GM04503 (cell line): ENCODE results near the gene ZNF444.
"Not testable (repeated sequence)": the region's sequence is repeated elsewhere in the genome, so short reads cannot be mapped to it uniquely, and the experiment has no call there.

ENCODE experiments used
- DNase-seq: peaks from one replicate; pipeline ENCODE4 v3.0.0-alpha.2; 2012; ENCODE audit warnings: low read depth

Gene ZNF444

GRCh38 chr19:56140583-56141416 is at the start of gene ZNF444:
ZNF444 (plus strand) TSS chr19:56141287; CDS start chr19:56146912, 5,625 bp downstream.
- DNase-seq: peak; percentile 98

- no peak for DNase-seq
These were observed 49.1 kb upstream of the ZNF444 start for GRCh38 chr19:56091751-56092546.

- DNase-seq: no peak
These were observed 48.1 kb upstream of the ZNF444 start for GRCh38 chr19:56092685-56093631.

GRCh38 chr19:56094449-56094848 is 46.6 kb upstream of the ZNF444 start:
- DNase-seq: no peak

GRCh38 chr19:56096665-56097064 is 44.4 kb upstream of the ZNF444 start:
- DNase-seq: no peak

- no peak for DNase-seq
These were observed 43.8 kb upstream of the ZNF444 start for GRCh38 chr19:56097306-56097705.

GRCh38 chr19:56097776-56098175 is 43.3 kb upstream of the ZNF444 start:
- no peak for DNase-seq

- not testable (repeated sequence) for DNase-seq
These were observed 42.9 kb upstream of the ZNF444 start for GRCh38 chr19:56098237-56098636.

GRCh38 chr19:56098731-56099568 is 42.1 kb upstream of the ZNF444 start:
- no peak for DNase-seq

- DNase-seq: no peak
These were observed 41.2 kb upstream of the ZNF444 start for GRCh38 chr19:56099638-56100539.

- no peak for DNase-seq
These were observed 40.0 kb upstream of the ZNF444 start for GRCh38 chr19:56101095-56101494.

GRCh38 chr19:56101746-56102535 is 39.1 kb upstream of the ZNF444 start:
- DNase-seq: no peak

- DNase-seq: no peak
These were observed 38.0 kb upstream of the ZNF444 start for GRCh38 chr19:56103027-56103614.

- no peak for DNase-seq
These were observed 36.7 kb upstream of the ZNF444 start for GRCh38 chr19:56104423-56104822.

GRCh38 chr19:56105090-56105701 is 35.9 kb upstream of the ZNF444 start:
- no peak for DNase-seq

GRCh38 chr19:56105831-56106396 is 35.2 kb upstream of the ZNF444 start:
- DNase-seq: not testable (repeated sequence)

- DNase-seq: no peak
These were observed 34.7 kb upstream of the ZNF444 start for GRCh38 chr19:56106397-56106849.

- DNase-seq: no peak
These were observed 34.1 kb upstream of the ZNF444 start for GRCh38 chr19:56106993-56107392.
